GM23338 (cell line): ENCODE results near the gene CHST11. TPM values are rescaled to one million over a fixed set of nuclear protein-coding genes. Genes with fewer than 3 reads are reported as not detected.

Experiments
- ATAC-seq: fragments of 200-7000 bp; cut with Tn5 transposase; 3 replicates; pipeline ENCODE4 v1.9.1; 2020
- DNase-seq: peaks from one replicate; pipeline ENCODE4 v3.0.0-alpha.2; 2015; ENCODE audit warnings: low spot score
- H2AFZ ChIP-seq: fragments of 200-600 bp; sonication (generic); 2 replicates; pipeline ENCODE4 v1.8.0; 2016; ENCODE audit warnings: antibody characterized with exemption, mild to moderate bottlenecking, moderate library complexity
- H3F3A ChIP-seq: fragments of 200-600 bp; sonication (generic); replicated peaks from 2 replicates; pipeline ENCODE4 v1.8.0; 2017; ENCODE audit warnings: antibody characterized with exemption, mixed run types, low read depth
- H3K27ac ChIP-seq: fragments of 200-600 bp; sonication (generic); 2 replicates; pipeline ENCODE4 v1.6.1; 2016; ENCODE audit warnings: low read depth
- H3K27me3 ChIP-seq: fragments of 200-600 bp; sonication (generic); 2 replicates; pipeline ENCODE4 v1.8.0; 2016; ENCODE audit warnings: mild to moderate bottlenecking, mixed run types, moderate library complexity; ENCODE audit not compliant: insufficient read depth
- H3K36me3 ChIP-seq: fragments of 200-600 bp; sonication (generic); 2 replicates; pipeline ENCODE4 v1.8.0; 2016; ENCODE audit warnings: mild to moderate bottlenecking; ENCODE audit not compliant: insufficient read depth
- H3K4me1 ChIP-seq: fragments of 200-600 bp; sonication (generic); 2 replicates; pipeline ENCODE4 v1.8.0; 2016; ENCODE audit warnings: mild to moderate bottlenecking, moderate library complexity; ENCODE audit not compliant: insufficient read depth
- H3K4me2 ChIP-seq: fragments of 200-600 bp; sonication (generic); 2 replicates; pipeline ENCODE4 v1.7.1; 2017; ENCODE audit warnings: mixed run types
- H3K4me3 ChIP-seq: fragments of 200-600 bp; sonication (generic); 2 replicates; pipeline ENCODE4 v1.6.1; 2016; ENCODE audit warnings: mixed run types
- H3K79me2 ChIP-seq: fragments of 200-600 bp; sonication (generic); replicated peaks from 2 replicates; pipeline ENCODE4 v1.8.0; 2017; ENCODE audit warnings: mild to moderate bottlenecking; ENCODE audit not compliant: insufficient read depth
- H3K9me2 ChIP-seq: fragments of 200-600 bp; sonication (generic); 2 replicates; pipeline ENCODE4 v1.8.0; 2017; ENCODE audit not compliant: insufficient read depth
- H4K20me1 ChIP-seq: fragments of 200-600 bp; sonication (generic); replicated peaks from 2 replicates; pipeline ENCODE4 v1.8.0; 2017; ENCODE audit warnings: mild to moderate bottlenecking; ENCODE audit not compliant: insufficient read depth
- H3K27ac Mint-ChIP-seq: 2 replicates; pipeline ENCODE4 v1.8.0; 2020; ENCODE audit warnings: inconsistent platforms, mild to moderate bottlenecking, moderate library complexity, mixed read lengths
- H3K27me3 Mint-ChIP-seq: 3 replicates; pipeline ENCODE4 v1.8.0; 2022; ENCODE audit warnings: low read depth, mild to moderate bottlenecking, moderate library complexity, mixed read lengths, inconsistent platforms; ENCODE audit not compliant: insufficient read depth, poor library complexity
- H3K36me3 Mint-ChIP-seq: 3 replicates; pipeline ENCODE4 v1.8.0; 2021; ENCODE audit warnings: low read depth, mild to moderate bottlenecking, inconsistent platforms, moderate library complexity, mixed read lengths
- H3K4me1 Mint-ChIP-seq: 3 replicates; pipeline ENCODE4 v1.8.0; 2020; ENCODE audit warnings: mild to moderate bottlenecking, inconsistent platforms, mixed read lengths
- H3K4me3 Mint-ChIP-seq: 3 replicates; pipeline ENCODE4 v1.8.0; 2021; ENCODE audit warnings: moderate library complexity, mild to moderate bottlenecking, inconsistent platforms, mixed read lengths
- H3K9me3 Mint-ChIP-seq: 3 replicates; pipeline ENCODE4 v1.8.0; 2020; ENCODE audit warnings: moderate library complexity, mild to moderate bottlenecking, inconsistent platforms, mixed read lengths
- CREB1 ChIP-seq: fragments of 250-450 bp; sonication (Bioruptor Pico); IDR thresholded peaks from 2 replicates; pipeline ENCODE4 v1.5.0; 2020; ENCODE audit warnings: low read depth, mild to moderate bottlenecking, moderate library complexity
- EZH2 ChIP-seq: fragments of 200-600 bp; sonication (generic); IDR thresholded peaks from one replicate; pipeline ENCODE4 v1.8.0; 2017; ENCODE audit warnings: antibody characterized with exemption, mild to moderate bottlenecking, low read depth; ENCODE audit not compliant: unreplicated experiment
- JUNB ChIP-seq: IDR thresholded peaks from one replicate; pipeline ENCODE4 v1.6.1; 2016; ENCODE audit warnings: antibody characterized with exemption; ENCODE audit not compliant: unreplicated experiment
- NANOG ChIP-seq: IDR thresholded peaks from 2 replicates; pipeline ENCODE4 v1.6.1; 2016; ENCODE audit warnings: antibody characterized with exemption, borderline replicate concordance
- STAT1 ChIP-seq: IDR thresholded peaks from one replicate; pipeline ENCODE4 v1.6.1; 2016; ENCODE audit warnings: antibody characterized with exemption; ENCODE audit not compliant: unreplicated experiment
- ZNF114 ChIP-seq: fragments of 250-450 bp; sonication (Bioruptor Pico); IDR thresholded peaks from 2 replicates; pipeline ENCODE4 v1.5.0; 2020; ENCODE audit warnings: mild to moderate bottlenecking, moderate library complexity
- polyA plus RNA-seq: library from polyadenylated mRNA; unstranded; fragments of >200 nt; fragmentation: Nextera tagmentation; extraction: Ambion mirVana; gene quantifications from 2 replicates; pipeline ENCODE4 v1.2.1, GENCODE V29; 2016
- total RNA-seq: library from RNA; depleted of rRNA; stranded (reverse); fragments of >200 nt; shearing (Covaris generic); gene quantifications from 2 replicates; pipeline ENCODE4 v1.2.3, GENCODE V29; 2014
- TF ChIP-seq, protein P1 (sequence below): IDR thresholded peaks from 2 replicates; pipeline ENCODE4 v1.6.1; 2016; ENCODE audit warnings: antibody characterized with exemption
- TF ChIP-seq, protein P2 (sequence below), 2 experiments: fragments of 200-600 bp in 1 of 2; sonication (generic) in 1 of 2; conservative IDR thresholded peaks; 2 replicates each; pipeline versions ENCODE4 v1.5.1 to v1.6.1; 2016 to 2017; ENCODE audit warnings: antibody characterized with exemption in 2 of 2, low read depth in 2 of 2, mild to moderate bottlenecking in 2 of 2, moderate library complexity in 1 of 2
- TF ChIP-seq, protein P3 (sequence below): IDR thresholded peaks from one replicate; pipeline ENCODE4 v1.6.1; 2018; ENCODE audit warnings: antibody characterized with exemption; ENCODE audit not compliant: unreplicated experiment
- TF ChIP-seq, protein P4 (sequence below): fragments of 250-450 bp; sonication (Bioruptor Pico); IDR thresholded peaks from 2 replicates; pipeline ENCODE4 v1.5.0; 2020; ENCODE audit warnings: mild to moderate bottlenecking, moderate library complexity

CHST11 gene
- total and polyA plus RNA-seq, 2 experiments from 2014 or later, result 7.7 to 25.7 TPM

DNA sequence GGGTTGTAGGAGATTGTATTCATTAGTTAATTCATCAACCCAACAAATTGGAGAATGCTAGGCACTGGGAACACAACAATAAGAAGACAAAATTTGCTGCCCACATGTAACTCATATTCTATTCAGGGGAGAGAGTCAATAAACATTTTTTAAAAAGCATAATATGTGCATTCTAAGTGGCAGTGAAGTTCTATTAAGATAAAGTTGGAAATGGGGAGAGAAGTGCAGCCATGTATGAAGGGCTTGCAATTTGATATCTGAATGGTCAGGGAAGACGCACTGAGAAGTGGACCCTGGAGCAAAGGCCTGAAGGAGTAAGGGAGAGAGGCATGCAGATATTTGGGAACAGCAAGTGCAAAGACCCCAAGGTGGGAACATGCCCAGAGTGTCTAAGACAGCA lies 40.2 kb upstream of the CHST11 start:
- H3K27ac Mint-ChIP-seq, result no peak overlapping the region
- no peak for TF ChIP-seq JUNB
- TF ChIP-seq, protein P1, sequence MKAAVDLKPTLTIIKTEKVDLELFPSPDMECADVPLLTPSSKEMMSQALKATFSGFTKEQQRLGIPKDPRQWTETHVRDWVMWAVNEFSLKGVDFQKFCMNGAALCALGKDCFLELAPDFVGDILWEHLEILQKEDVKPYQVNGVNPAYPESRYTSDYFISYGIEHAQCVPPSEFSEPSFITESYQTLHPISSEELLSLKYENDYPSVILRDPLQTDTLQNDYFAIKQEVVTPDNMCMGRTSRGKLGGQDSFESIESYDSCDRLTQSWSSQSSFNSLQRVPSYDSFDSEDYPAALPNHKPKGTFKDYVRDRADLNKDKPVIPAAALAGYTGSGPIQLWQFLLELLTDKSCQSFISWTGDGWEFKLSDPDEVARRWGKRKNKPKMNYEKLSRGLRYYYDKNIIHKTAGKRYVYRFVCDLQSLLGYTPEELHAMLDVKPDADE, result no peak
- TF ChIP-seq, protein P2, sequence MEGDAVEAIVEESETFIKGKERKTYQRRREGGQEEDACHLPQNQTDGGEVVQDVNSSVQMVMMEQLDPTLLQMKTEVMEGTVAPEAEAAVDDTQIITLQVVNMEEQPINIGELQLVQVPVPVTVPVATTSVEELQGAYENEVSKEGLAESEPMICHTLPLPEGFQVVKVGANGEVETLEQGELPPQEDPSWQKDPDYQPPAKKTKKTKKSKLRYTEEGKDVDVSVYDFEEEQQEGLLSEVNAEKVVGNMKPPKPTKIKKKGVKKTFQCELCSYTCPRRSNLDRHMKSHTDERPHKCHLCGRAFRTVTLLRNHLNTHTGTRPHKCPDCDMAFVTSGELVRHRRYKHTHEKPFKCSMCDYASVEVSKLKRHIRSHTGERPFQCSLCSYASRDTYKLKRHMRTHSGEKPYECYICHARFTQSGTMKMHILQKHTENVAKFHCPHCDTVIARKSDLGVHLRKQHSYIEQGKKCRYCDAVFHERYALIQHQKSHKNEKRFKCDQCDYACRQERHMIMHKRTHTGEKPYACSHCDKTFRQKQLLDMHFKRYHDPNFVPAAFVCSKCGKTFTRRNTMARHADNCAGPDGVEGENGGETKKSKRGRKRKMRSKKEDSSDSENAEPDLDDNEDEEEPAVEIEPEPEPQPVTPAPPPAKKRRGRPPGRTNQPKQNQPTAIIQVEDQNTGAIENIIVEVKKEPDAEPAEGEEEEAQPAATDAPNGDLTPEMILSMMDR (conservative IDR thresholded peaks at IDR 0.05; ENCODE audit: low read depth in 2 of 2), result no peak
- H3K27me3 Mint-ChIP-seq, result no peaks in the 10 kb centered on the region
- Histone ChIP-seq H3K9me2 (peaks cover 5% of the 10 kb centered on the region; the same call in 1 of the 2 replicates), H3K4me2 (no peak overlapping the region), H2AFZ (no peak overlapping the region), H3K27me3 (no peaks in the 10 kb centered on the region), H3F3A (no peaks in the 10 kb centered on the region), H4K20me1 (no peaks in the 10 kb centered on the region), H3K27ac (no peak overlapping the region), H3K4me3 (no peak overlapping the region), H3K79me2 (no peaks in the 10 kb centered on the region), H3K4me1 (peaks cover 21% of the 10 kb centered on the region), H3K36me3 (no peaks in the 10 kb centered on the region)
- no peak overlapping the region for H3K4me3 Mint-ChIP-seq
- no peak for DNase-seq
- ATAC-seq, result no peak
- peaks cover under 1% of the 10 kb centered on the region; the same call in 1 of the 3 replicates for H3K9me3 Mint-ChIP-seq
- peaks cover 11% of the 10 kb centered on the region for H3K4me1 Mint-ChIP-seq
- no peaks in the 10 kb centered on the region for H3K36me3 Mint-ChIP-seq

DNA sequence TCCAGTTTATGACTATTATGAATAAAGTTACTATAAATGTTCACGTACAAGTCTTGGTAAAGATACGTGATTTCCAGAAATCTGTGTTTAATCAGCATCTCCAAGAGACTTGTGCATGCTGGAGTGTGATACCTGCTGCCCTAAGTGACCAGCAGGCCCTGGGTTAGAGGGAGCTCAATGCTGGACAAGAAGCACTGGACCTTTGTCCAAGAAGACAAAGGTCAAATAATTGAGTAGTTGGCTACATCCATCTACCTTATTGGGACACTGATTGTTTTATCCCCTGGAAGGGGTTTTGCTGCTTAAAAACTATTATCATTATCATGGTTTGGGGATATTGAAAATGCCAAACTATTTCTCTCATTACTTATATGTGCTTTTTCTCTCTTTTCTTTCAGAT lies 37.0 kb upstream of the CHST11 start:
- Histone ChIP-seq H3K4me1 (peaks cover 4% of the 10 kb centered on the region; the same call in 1 of the 2 replicates), H3K27me3 (no peaks in the 10 kb centered on the region), H2AFZ (no peak overlapping the region), H3K27ac (no peak overlapping the region), H3K4me2 (no peak overlapping the region), H3K36me3 (no peaks in the 10 kb centered on the region), H4K20me1 (no peaks in the 10 kb centered on the region), H3K79me2 (no peaks in the 10 kb centered on the region), H3F3A (no peaks in the 10 kb centered on the region), H3K9me2 (peaks cover 5% of the 10 kb centered on the region; the same call in 1 of the 2 replicates), H3K4me3 (no peak overlapping the region)
- Mint-ChIP-seq H3K4me3 (no peak overlapping the region), H3K27me3 (no peaks in the 10 kb centered on the region), H3K36me3 (peaks cover 11% of the 10 kb centered on the region; the same call in 2 of the 3 replicates), H3K4me1 (no peaks in the 10 kb centered on the region), H3K9me3 (peaks cover 21% of the 10 kb centered on the region), H3K27ac (no peak overlapping the region)
- ATAC-seq (no peak), DNase-seq (no peak)
- TF ChIP-seq EZH2 (no peak), CREB1 (CRISPR knock-in tag) (no peak), STAT1 (no peak), NANOG (no peak), ZNF114 (CRISPR knock-in tag) (no peak), JUNB (no peak)
- TF ChIP-seq, protein P3, sequence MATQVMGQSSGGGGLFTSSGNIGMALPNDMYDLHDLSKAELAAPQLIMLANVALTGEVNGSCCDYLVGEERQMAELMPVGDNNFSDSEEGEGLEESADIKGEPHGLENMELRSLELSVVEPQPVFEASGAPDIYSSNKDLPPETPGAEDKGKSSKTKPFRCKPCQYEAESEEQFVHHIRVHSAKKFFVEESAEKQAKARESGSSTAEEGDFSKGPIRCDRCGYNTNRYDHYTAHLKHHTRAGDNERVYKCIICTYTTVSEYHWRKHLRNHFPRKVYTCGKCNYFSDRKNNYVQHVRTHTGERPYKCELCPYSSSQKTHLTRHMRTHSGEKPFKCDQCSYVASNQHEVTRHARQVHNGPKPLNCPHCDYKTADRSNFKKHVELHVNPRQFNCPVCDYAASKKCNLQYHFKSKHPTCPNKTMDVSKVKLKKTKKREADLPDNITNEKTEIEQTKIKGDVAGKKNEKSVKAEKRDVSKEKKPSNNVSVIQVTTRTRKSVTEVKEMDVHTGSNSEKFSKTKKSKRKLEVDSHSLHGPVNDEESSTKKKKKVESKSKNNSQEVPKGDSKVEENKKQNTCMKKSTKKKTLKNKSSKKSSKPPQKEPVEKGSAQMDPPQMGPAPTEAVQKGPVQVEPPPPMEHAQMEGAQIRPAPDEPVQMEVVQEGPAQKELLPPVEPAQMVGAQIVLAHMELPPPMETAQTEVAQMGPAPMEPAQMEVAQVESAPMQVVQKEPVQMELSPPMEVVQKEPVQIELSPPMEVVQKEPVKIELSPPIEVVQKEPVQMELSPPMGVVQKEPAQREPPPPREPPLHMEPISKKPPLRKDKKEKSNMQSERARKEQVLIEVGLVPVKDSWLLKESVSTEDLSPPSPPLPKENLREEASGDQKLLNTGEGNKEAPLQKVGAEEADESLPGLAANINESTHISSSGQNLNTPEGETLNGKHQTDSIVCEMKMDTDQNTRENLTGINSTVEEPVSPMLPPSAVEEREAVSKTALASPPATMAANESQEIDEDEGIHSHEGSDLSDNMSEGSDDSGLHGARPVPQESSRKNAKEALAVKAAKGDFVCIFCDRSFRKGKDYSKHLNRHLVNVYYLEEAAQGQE, result no peak
- TF ChIP-seq, protein P4, sequence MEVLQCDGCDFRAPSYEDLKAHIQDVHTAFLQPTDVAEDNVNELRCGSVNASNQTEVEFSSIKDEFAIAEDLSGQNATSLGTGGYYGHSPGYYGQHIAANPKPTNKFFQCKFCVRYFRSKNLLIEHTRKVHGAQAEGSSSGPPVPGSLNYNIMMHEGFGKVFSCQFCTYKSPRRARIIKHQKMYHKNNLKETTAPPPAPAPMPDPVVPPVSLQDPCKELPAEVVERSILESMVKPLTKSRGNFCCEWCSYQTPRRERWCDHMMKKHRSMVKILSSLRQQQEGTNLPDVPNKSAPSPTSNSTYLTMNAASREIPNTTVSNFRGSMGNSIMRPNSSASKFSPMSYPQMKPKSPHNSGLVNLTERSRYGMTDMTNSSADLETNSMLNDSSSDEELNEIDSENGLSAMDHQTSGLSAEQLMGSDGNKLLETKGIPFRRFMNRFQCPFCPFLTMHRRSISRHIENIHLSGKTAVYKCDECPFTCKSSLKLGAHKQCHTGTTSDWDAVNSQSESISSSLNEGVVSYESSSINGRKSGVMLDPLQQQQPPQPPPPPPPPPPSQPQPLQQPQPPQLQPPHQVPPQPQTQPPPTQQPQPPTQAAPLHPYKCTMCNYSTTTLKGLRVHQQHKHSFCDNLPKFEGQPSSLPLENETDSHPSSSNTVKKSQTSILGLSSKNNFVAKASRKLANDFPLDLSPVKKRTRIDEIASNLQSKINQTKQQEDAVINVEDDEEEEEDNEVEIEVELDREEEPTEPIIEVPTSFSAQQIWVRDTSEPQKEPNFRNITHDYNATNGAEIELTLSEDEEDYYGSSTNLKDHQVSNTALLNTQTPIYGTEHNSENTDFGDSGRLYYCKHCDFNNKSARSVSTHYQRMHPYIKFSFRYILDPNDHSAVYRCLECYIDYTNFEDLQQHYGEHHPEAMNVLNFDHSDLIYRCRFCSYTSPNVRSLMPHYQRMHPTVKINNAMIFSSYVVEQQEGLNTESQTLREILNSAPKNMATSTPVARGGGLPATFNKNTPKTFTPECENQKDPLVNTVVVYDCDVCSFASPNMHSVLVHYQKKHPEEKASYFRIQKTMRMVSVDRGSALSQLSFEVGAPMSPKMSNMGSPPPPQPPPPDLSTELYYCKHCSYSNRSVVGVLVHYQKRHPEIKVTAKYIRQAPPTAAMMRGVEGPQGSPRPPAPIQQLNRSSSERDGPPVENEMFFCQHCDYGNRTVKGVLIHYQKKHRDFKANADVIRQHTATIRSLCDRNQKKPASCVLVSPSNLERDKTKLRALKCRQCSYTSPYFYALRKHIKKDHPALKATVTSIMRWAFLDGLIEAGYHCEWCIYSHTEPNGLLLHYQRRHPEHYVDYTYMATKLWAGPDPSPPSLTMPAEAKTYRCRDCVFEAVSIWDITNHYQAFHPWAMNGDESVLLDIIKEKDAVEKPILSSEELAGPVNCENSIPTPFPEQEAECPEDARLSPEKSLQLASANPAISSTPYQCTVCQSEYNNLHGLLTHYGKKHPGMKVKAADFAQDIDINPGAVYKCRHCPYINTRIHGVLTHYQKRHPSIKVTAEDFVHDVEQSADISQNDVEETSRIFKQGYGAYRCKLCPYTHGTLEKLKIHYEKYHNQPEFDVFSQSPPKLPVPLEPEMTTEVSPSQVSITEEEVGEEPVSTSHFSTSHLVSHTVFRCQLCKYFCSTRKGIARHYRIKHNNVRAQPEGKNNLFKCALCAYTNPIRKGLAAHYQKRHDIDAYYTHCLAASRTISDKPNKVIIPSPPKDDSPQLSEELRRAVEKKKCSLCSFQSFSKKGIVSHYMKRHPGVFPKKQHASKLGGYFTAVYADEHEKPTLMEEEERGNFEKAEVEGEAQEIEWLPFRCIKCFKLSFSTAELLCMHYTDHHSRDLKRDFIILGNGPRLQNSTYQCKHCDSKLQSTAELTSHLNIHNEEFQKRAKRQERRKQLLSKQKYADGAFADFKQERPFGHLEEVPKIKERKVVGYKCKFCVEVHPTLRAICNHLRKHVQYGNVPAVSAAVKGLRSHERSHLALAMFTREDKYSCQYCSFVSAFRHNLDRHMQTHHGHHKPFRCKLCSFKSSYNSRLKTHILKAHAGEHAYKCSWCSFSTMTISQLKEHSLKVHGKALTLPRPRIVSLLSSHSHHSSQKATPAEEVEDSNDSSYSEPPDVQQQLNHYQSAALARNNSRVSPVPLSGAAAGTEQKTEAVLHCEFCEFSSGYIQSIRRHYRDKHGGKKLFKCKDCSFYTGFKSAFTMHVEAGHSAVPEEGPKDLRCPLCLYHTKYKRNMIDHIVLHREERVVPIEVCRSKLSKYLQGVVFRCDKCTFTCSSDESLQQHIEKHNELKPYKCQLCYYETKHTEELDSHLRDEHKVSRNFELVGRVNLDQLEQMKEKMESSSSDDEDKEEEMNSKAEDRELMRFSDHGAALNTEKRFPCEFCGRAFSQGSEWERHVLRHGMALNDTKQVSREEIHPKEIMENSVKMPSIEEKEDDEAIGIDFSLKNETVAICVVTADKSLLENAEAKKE (CRISPR knock-in tag), result no peak
